Sigmoid colon (tissue), 4 donors: ENCODE data around the gene FAM72D.
"Not testable (repeated sequence)": the region's sequence is repeated elsewhere in the genome, so short reads cannot be mapped to it uniquely, and the experiment has no call there.

Experiments used
- POLR2A ChIP-seq, 2 donors: fragments of 450-650 bp; IDR thresholded peaks; one replicate each; pipeline ENCODE4 v1.6.1; 2016; ENCODE audit warnings: antibody characterized with exemption in 2 of 2, mild to moderate bottlenecking in 2 of 2, moderate library complexity in 2 of 2
- POLR2AphosphoS5 ChIP-seq, 4 donors: sonication (generic); formaldehyde crosslinking; IDR thresholded peaks; one replicate each; pipeline ENCODE4 v1.6.1; 2017; ENCODE audit warnings: antibody characterized with exemption in 4 of 4
- TF ChIP-seq, protein P1 (sequence below), 4 experiments: fragments of 450-650 bp in 3 of 4; fragments of 200-600 bp in 1 of 4; IDR thresholded peaks; one replicate each; pipeline ENCODE4 v1.5.1; 2016 to 2019; ENCODE audit warnings: antibody characterized with exemption in 4 of 4, mild to moderate bottlenecking in 3 of 4, moderate library complexity in 2 of 4

- not testable (repeated sequence) for TF ChIP-seq POLR2AphosphoS5, POLR2A (IDR thresholded peaks at IDR 0.05)
- TF ChIP-seq, protein P1, sequence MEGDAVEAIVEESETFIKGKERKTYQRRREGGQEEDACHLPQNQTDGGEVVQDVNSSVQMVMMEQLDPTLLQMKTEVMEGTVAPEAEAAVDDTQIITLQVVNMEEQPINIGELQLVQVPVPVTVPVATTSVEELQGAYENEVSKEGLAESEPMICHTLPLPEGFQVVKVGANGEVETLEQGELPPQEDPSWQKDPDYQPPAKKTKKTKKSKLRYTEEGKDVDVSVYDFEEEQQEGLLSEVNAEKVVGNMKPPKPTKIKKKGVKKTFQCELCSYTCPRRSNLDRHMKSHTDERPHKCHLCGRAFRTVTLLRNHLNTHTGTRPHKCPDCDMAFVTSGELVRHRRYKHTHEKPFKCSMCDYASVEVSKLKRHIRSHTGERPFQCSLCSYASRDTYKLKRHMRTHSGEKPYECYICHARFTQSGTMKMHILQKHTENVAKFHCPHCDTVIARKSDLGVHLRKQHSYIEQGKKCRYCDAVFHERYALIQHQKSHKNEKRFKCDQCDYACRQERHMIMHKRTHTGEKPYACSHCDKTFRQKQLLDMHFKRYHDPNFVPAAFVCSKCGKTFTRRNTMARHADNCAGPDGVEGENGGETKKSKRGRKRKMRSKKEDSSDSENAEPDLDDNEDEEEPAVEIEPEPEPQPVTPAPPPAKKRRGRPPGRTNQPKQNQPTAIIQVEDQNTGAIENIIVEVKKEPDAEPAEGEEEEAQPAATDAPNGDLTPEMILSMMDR (IDR thresholded peaks at IDR 0.05): not testable (repeated sequence)
These were observed 18.9 kb upstream of the FAM72D start for GRCh38 chr1:145076877-145077276.
